PC-3 (cell line): ENCODE measurements around the gene HIVEP3.

Experiments used
- EZH2 ChIP-seq: fragments of 300-600 bp; sonication (generic); IDR thresholded peaks from one replicate; pipeline ENCODE4 v1.6.1; 2017; ENCODE audit warnings: antibody characterized with exemption, mild to moderate bottlenecking, low read length; ENCODE audit not compliant: unreplicated experiment
- TF ChIP-seq, protein P1 (sequence below): fragments of 300-600 bp; sonication (generic); conservative IDR thresholded peaks from 2 replicates; pipeline ENCODE4 v1.5.1; 2017; ENCODE audit warnings: antibody characterized with exemption, low read depth, mild to moderate bottlenecking, low read length

DNA sequence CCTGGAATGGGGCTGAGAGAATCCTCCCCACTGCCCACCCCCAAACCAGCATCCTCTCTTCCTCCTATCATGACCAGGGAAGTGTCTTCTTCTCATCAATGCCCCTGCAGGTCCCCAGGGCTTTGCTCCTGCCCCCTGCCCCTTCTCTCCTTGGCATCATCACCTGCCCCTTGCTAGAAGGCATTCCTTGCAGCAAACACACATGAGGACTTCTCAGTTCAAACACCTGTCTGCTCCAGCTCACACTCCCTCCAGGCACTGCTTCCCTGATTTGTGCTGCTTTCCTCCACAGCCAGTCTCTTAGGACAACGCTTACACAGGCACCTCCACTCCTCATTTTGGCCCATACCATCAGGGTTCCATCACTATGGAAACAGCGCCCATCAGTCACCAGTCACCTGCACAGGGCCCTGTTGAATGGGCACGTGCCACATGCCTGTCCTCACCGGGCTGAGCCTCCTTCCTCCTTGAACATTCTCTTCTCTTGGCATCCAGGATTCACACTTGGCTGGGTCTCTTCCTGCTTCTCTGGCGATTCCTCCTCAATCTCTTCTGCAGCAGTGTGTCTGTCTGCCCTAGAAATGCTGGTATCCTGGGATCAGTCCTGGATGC lies 352.3 kb downstream of the HIVEP3 start:
- no peak for TF ChIP-seq EZH2
- TF ChIP-seq, protein P1, sequence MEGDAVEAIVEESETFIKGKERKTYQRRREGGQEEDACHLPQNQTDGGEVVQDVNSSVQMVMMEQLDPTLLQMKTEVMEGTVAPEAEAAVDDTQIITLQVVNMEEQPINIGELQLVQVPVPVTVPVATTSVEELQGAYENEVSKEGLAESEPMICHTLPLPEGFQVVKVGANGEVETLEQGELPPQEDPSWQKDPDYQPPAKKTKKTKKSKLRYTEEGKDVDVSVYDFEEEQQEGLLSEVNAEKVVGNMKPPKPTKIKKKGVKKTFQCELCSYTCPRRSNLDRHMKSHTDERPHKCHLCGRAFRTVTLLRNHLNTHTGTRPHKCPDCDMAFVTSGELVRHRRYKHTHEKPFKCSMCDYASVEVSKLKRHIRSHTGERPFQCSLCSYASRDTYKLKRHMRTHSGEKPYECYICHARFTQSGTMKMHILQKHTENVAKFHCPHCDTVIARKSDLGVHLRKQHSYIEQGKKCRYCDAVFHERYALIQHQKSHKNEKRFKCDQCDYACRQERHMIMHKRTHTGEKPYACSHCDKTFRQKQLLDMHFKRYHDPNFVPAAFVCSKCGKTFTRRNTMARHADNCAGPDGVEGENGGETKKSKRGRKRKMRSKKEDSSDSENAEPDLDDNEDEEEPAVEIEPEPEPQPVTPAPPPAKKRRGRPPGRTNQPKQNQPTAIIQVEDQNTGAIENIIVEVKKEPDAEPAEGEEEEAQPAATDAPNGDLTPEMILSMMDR, result no peak
